DMS79 (cell line): ENCODE data around the gene PRR5L.

Experiments
- DNase-seq: peaks from one replicate; lab custom pipeline; 2025; lab: John Stamatoyannopoulos, UW

The PRR5L gene

DNA sequence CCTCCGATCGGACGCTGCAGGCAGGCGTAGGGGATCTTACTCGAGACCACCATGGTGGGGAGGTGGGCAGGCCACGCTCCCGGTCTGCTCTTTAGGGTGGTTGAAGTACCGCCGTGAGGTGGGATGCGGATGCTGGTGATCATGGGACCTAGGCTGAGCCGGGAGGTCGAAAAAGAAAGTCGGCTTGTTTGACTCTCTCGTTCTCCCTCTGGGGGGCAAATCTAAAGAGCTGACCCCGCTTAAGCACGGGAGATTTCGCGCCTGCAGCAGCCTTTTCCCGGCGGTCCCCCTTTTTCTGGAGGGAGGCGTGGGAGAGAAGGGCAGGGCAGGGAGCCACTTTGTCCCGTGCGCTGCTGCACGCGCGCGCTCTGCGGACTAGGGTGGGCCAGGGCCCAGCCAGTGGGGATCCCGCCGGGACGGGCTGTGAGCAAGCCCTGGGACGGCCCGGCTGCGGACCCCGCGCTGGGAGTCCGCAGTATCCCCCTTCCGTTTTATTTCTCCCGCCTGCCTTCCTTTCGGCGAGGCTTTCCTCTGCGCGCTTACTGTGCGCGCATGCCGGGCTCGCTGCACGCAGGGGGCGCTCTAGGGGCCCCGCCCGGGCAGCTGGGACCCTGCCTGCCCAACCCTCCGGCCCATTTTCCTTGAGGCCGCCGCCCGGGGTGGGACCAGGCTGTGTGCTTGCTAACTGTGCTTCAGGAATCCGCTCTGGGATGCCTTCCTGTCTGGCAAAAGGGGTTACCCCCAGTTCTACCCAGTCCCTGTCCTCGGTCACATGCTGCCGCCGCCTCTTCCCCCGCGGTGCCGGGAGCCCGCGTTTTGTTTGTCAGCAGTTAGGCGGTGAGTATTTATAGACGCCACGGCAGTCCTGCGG, 81.0 kb downstream of the PRR5L start:
- no peak for DNase-seq

DNA sequence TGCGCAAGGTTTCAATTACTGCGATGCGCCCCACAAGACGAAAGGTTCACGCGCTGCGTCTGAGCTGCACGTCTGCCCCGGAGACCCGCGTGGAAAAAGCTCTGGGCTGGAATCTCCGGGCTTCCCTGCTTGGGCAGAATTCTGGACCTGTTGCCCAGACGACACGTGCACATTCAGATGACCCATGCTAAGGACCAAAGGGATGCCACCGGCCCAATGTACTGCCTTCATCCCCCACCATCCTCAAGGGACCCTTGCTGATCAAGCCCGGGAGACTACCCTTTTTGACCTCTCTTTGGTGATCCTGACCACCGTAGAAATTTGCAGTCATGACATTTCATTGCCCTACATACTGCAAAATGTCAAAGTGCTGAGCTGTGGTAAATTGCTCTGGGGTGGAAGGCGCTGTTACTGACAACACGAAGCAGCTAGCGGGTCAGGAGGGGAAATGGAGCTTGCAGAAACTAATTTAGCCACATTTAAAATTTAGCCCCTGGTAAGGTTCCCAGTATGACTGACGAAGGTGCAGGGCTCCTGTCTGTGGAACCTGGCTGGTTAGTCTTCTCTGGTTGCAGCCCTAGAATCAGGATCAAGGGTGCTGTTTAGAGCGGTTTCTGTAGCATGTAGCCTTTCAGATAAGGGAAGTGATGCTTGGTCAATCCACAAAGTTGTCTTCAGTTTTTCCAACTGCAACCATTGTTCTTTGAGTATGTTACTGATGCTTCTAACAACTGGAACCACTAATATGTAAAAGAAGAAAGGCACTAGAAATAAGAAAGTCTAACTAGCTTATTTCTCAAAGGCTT, 81.9 kb downstream of the PRR5L start:
- no peak for DNase-seq

DNA sequence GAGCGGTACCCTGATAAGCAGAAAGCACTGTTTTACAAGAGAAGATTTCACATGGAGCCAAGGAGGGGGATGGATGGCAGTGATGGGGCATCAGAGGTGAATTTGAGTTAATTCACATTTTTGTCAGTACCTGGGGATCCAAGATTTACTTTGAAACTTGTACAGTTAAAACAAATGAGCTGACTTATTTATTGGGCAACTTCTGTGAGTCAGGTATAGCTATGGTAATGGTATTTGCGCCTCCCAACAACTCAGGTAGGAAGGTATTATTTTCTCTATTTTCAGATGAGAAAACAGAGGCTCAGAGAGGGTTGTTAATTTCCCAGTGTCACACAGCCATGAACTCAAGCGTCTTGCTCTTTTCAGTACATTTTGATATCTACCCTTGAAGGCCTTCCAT, 83.6 kb downstream of the PRR5L start:
- no peak for DNase-seq

DNA sequence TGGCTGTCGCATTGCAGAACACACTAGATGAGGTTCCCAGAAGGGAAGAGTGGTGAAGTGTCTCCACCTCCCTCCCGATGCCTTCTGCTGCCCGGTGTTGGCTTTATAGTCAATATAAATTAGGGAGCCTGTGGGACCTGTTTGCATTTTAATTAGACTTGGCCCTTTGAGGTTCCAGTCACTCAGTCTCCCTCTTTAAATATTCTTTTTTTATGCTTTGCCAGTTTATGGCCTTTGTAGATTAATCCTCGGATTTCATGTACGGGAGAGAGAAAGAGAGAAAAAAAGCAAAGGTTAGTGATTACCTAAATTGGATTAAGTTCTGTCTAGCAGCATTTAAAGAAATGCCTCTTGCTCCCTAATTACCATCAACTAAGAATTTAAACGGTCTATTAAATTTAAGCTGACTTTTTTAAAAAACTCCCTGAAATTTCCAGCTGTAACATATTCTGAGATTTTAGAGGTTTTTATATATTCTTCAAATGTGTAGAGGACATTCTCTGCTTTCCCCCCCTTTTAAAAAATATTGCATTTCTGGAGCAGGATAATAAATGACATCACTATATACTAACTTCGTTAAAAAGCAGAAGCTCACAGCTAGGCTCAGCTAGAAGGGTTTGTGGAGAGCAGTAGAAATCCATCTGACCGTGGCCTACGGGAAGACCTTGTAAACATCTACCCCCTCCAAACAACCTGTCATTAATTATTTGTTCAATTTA, 84.4 kb downstream of the PRR5L start:
- no peak for DNase-seq

DNA sequence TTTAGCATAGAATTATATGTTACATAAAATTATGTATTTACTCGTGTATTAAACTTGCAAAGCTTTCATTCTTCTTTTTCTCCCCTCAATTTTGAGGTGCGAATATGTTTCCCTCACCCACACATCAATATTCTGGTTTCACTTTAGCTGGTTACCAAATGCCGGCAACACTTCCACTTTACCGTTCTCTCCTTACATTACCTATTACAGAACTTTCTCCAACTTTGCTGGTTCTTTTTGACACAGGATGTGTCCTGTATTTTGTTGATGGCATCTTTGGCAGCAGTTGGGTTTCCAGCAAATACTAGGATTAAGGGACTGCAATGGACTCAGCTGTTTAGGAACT, 84.9 kb downstream of the PRR5L start:
- DNase-seq: no peak

DNA sequence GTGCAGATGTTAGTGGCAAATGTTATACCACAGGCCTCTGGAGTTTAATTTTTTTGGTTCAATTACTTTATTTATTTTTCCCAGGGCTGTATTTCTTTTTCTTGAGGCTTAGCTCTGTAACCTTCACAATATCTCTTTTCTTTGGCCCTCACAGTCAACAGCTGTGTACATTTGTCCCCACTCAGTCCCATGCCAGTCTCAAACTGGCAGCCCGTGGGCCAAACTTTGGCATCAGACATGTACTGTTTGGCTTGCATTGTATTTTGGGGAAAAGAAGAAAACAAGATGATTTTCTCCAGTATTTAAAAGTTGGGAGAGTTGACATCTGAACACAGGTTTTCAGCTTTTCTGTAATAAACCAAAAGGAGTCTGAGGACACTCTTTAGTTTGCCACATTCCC, 87.1 kb downstream of the PRR5L start:
- DNase-seq: no peak

DNA sequence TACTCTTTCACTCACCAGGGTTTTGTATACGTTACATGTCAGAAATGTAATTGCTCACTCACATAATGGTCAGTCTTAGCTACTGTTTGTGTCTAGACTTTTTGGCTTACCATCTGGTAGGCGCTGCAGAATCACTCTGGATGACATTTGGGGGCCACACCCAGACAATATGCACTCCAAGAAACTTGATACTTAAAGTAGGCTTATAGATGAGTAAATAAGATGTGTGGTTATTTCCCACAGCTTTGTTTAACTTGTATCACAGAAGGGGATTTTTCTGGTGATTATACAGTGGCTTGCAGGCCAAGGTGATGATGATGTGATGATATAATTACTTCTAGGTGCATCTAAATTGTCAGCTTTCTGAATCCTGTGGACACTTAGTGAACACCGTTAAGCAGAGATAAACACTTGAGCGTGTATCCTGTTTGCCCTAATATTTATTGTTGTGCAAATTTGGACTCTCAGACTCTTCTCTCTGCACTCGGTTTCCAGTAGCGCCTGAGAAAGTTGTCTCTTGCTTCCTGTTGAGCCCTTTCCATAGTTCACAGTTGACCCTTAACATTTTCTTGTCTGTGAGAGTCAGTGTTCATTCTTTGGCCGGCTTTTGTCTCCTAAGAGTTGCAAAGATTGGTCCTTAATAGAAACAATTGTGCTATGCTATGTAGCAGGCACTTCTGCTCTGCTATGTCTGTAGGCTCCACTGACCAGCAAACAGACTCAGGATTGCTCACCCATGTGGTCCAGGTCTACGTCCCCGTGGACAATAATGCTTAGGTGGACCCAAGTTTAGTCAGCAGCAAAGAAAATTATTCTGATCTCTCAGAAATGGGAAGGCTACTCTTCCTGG, 89.3 kb downstream of the PRR5L start:
- no peak for DNase-seq

DNA sequence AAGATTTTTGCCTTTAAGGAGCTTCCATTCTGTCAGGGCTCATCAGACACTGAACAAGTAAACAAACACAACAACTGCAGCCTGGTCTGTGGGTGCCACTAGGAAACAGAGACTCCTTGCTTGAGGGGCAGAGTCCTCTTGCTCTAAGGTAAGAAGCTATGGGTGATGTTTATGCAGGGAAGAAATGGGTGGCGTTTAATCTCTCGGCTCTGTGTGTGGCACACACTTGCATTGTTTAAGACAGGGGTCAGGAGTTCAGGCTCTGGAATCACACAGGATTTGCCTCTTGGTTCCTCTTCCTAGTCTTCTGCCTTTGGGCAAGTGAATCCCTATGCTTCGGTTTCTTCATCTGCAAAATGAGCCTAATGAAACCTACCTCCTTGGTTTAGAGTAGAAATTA, 90.3 kb downstream of the PRR5L start:
- no peak for DNase-seq

DNA sequence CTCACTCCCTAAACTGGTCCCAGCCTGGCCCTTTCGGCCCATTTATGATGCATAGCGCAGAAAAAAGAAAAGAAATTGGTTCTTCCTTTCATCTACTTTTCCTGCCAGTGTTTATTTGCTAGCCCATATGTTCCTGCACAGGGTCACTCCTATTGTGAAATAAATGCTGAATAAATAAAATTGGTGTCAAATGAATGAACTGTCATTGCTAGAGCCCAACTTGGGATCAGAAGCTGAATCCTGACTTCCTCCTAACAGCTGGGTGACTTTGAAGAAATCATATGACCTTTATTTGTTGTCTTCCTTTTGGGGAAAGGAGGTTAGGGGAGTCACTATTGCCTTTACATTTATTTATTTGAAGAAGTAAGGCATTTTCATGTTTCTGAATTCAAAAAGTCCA, 92.0 kb downstream of the PRR5L start:
- no peak for DNase-seq

DNA sequence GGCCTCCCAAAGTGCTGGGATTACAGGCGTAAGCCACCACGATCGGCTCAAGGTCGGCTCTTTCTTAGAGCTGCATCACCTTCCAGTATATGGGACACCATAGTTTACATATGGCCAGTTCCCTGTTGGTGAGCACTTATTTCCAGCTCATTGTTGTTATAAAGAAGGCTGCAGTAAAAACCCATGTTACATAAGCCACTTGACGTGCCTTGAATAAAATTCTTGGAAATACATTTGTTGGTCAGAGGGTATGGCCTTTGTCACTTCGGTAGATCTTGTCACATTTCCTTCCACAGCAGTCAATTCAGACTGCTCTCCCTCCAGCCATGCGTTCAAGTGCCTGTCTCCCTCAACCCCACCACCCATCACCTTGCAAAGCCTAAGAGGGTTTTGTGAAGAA, 92.9 kb downstream of the PRR5L start:
- no peak for DNase-seq

DNA sequence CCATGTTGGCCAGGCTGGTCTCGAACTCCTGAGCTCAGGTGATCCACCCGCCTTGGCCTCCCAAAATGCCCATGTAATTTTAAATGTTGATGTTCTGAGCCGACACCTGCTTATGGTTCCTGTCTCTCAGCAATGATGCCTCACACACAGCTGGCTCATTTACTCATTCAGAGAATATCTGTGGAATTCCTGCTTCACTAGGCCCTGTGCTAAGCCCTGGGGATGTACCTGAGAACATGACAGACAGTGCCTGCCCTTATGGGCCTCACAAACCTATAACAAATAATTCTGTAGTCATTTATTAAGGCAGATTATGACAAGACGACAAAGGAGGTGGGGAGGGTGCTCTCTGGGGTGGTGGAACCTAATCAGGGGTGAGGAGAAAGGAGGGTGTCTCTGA, 93.7 kb downstream of the PRR5L start:
- DNase-seq: no peak

DNA sequence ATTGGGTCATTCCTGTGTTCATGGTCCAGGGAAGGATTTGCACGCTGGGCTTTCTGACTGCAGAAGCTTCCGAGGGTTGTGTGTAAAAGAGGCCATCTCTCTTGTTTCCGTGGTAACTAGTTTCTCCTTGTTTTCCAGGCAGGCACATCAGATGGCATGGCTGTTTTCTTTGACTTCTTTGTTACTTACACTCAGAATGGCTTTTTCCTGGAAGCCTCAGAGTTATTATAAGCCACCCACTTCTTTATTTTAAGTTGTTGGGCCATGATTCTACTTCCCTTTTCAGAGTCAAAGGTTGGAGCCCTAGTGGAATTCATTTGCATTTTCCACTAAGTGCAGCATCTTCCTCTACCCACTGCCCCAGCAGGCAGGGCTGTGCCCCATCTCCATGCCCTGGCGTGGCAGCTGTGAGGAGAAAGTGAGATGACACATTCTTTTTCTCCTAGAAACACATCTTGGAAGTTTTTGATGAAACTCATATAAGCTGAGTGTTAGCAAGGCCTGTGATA, 94.9 kb downstream of the PRR5L start:
- DNase-seq: no peak

DNA sequence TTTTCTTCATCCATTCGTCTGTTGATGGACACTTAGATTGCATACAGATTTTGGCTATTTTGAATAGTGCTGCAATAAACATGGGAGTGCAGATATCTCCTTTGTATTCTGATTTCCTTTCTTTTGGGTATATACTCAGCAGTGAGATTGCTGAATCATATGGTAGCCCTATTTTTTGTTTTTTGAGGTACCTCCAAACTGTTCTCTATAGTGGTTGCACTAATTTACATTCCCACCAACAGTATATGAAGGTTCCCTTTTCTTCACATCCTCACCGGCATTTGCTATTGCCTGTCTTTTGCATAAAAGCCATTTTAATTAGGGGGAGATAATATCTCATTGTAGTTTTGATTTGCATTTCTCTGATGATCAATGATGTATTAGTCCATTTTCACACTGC, 96.1 kb downstream of the PRR5L start:
- DNase-seq: no peak

DNA sequence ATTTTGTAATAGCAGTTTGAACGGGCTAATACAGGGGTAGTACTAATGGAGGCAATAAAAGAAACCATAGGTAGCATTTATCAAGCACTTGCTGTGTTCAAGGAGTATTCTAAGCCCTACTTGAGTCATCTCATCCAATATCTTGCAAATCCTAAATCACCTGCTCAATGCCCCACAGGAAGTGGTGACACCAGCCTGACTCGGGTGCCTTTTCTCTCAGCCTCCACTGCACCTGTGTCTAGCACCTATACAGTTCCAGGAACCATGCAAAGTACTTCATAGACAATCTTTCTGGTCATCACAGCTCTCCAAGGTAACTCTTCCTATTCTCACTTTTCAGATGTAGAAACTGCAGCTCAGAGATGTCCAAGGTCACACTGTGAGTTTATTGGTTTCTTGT, 98.0 kb downstream of the PRR5L start:
- DNase-seq: peak; percentile 4

DNA sequence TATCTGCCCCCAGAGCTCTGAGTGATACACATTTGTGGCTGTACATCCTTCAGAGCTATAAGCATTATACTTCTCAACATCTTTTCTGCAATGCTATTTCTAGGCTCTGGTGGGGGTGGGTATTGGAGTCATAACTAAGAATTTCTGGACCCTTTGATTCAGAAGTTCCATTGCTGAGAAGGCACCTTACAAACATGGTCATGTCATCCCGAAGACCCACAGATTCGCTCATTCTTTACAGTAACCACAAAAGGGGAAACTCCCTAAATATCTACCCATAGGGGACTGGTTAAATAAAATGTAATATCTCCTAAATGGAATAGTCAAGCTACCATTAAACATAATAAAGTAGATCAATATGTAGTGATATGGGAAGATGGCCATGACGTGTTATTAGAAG, 98.8 kb downstream of the PRR5L start:
- DNase-seq: no peak

DNA sequence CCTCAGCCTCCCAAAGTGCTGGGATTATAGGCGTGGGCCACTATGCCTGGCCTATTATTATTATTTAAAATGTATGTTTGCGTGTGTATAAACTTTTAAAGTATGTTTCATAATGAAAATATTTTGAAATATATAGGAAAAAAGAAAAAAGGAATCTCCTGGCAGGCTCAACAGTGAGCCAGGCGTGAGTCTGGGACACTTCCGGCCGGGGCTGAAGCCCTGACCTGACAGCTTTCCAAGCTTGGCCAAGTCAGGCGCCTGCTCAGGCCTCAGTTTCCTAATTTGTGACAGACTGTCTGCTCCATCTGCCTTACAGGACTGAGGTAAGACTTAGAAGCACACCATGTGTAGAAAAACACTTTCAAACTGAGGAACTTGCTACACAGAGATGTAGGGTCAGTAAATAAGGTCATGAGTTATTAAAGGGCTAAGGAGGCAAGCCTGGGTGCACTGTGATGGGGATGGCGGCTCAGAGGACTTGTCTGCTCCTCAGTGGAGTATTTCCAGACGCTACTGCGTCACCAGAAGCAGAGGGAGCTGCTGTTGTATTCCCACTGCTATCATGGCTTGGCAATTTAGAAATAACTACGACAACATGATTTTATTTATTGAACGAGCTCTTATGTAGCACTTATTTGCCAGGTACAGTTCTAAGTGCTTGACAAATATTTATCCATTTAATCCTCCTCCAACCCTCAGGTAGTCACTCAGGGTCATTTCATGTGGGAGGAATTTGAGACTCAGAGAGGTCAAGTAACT, 100.1 kb downstream of the PRR5L start:
- peak; percentile 62 for DNase-seq

DNA sequence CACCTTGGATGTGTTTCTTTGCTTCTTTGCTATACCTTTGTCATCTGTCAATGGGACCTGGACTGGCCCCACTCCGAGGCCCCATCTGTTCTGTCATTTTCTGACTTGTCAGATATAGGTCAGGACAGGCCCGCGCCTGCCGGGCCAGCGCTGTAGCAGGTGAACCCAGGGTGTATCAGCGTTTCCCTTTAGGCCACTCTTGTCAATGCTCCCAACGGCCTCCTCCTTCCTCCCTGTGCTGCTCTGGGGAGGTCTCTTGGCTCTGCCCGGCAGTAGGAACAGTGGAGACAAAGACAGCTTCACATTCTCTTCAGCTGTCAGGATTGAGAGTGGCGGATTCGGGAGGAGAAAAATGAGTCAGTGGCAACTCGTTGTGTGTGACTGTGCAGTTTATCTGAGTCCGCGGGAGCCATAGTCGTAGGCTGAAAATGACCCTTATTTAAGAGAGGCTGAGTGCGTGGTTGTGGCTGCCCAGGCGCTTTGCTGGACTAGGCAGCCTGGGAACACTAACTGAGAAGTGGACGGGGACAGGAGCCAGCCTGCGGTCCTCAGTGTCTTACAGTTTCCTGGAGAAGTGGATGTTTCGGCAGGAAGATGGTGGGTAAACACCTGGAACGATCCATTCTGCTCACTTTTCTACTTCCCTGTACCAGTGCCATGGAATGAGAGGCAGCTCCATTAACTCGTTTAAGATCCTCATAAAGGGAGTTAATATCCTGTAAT, 102.3 kb downstream of the PRR5L start:
- peak; percentile 32 for DNase-seq

DNA sequence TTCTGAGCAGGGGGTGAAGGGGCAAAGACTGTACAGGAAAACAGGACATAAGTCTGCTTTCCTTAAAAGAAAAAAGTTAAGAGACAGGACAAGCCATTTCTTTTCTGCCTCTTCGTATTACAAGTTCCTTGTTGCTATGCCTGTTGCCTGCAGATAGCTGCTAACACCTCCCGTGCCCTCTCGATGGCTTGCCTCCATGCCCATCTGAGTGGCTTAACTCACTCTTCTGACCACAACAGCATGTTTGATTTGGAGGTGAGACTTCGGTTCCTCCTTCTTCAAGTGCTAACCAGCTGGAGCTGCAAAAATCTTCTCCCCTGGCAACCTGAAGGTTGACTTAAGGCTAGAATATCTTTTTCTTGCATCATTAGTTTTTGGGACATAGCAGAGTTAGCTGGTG, 103.1 kb downstream of the PRR5L start:
- peak; percentile 63 for DNase-seq

DNA sequence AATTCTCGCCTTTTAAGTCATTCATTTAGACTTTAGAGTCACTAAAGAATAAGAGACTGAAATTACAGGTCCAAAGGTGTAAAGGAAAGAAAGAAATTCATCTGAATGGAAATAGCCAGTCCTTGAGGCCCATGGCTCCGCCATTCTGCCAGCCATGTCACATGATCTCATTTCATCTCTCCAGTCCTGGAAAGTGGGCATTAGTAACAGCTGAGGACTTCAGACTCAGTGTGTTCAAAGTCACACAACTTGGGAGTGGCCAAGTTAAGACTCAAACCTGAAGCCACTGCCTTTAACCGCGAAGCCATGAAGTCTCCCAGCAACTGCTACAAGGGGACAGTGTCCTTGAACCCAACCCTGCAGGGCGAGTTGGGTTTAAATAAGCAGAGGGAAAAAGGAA, 103.7 kb downstream of the PRR5L start:
- DNase-seq: no peak

DNA sequence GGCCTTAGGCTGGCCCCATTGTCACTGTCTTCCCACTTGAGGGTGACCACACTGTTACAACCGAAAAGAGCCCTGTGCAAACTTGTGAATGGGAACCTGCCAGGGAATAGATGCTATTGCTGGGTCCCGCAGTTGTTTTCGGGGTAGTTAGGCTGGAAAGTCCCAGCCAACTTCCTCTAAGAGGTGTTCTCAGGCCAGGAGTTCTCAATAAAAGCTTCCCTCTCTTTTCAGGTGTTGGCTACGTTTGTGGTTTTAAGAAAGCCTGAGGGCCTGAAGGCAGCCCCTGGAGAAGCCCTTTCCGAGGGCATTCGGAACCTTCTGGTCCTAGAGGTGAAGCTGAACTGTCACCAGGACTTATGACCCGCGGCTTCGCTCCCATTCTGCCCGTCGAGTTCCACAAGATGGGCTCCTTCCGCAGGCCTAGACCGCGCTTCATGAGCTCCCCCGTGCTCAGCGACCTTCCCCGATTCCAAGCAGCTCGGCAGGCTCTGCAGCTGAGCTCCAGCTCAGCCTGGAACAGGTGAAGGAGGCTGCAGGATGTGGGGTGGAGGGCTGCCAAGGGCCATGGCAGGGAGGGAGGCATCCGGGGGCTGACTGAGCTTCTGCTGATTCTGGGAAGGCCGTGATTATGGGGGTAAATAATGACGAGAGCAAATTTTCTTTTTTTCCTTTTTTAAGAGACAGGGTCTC, 104.8 kb downstream of the PRR5L start:
- no peak for DNase-seq
